Keratinocyte (primary cell): ENCODE data around the gene RB1.

Experiments used
- EZH2 ChIP-seq: IDR thresholded peaks from one replicate; pipeline ENCODE4 v1.6.1; 2012; ENCODE audit warnings: inconsistent platforms, mild to moderate bottlenecking, low read length, moderate library complexity
- TF ChIP-seq, protein P1 (sequence below), 3 experiments: IDR thresholded peaks in 1 of 3; conservative IDR thresholded peaks in 1 of 3; optimal IDR thresholded peaks in 1 of 3; 2 replicates in 2 of 3; 3 replicates in 1 of 3; pipeline versions ENCODE3 to v1.5.1; 2011; ENCODE audit warnings: low read length in 3 of 3, mild to moderate bottlenecking in 3 of 3, moderate library complexity in 2 of 3, control low read depth in 1 of 3, inconsistent platforms in 1 of 3; ENCODE audit not compliant: insufficient read depth in 2 of 3; ENCODE audit errors: extremely low read depth in 1 of 3

DNA sequence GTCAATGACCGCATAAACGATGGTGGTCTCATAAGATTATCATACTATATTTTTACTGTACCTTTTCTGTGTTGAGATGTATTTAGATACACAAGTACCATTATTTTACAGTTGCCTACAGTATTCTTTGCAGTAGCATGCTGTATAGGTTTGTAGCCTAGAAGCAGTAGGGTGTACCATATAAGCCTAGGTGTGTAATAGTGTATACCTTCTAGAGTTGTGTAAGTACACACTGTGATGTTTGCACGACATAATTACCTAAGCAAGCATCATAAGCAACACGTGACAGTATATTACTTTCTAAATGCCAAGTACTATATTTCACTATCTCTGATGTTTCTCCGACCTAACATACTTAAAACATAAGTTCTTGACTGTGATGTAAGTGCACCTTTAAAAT lies 106.6 kb downstream of the RB1 start:
- no peak for TF ChIP-seq EZH2
- TF ChIP-seq, protein P1, sequence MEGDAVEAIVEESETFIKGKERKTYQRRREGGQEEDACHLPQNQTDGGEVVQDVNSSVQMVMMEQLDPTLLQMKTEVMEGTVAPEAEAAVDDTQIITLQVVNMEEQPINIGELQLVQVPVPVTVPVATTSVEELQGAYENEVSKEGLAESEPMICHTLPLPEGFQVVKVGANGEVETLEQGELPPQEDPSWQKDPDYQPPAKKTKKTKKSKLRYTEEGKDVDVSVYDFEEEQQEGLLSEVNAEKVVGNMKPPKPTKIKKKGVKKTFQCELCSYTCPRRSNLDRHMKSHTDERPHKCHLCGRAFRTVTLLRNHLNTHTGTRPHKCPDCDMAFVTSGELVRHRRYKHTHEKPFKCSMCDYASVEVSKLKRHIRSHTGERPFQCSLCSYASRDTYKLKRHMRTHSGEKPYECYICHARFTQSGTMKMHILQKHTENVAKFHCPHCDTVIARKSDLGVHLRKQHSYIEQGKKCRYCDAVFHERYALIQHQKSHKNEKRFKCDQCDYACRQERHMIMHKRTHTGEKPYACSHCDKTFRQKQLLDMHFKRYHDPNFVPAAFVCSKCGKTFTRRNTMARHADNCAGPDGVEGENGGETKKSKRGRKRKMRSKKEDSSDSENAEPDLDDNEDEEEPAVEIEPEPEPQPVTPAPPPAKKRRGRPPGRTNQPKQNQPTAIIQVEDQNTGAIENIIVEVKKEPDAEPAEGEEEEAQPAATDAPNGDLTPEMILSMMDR (optimal IDR thresholded peaks at IDR 0.05 in 1 of 3, IDR thresholded peaks at IDR 0.05 in 1 of 3, conservative IDR thresholded peaks at IDR 0.05 in 1 of 3; ENCODE audit: extremely low read depth in 1 of 3, insufficient read depth in 2 of 3, low read length in 3 of 3) = no peak
